HT1080 (cell line): ENCODE results near the gene AKR1D1. TPM values are rescaled to one million over a fixed set of nuclear protein-coding genes. Genes with fewer than 3 reads are reported as not detected.
"Not testable (repeated sequence)": the region's sequence is repeated elsewhere in the genome, so short reads cannot be mapped to it uniquely, and the experiment has no call there.

Experiments
- DNase-seq: peaks from one replicate; pipeline ENCODE4 v3.0.0-alpha.2; 2015; ENCODE audit warnings: low read depth
- total RNA-seq: library from RNA; depleted of rRNA; stranded (reverse); fragments of >200 nt; shearing (Covaris generic); gene quantifications from 2 replicates; pipeline ENCODE4 v1.2.3, GENCODE V29; 2014

Gene AKR1D1
- total RNA-seq, 1 experiment from 2014 or later, result not detected

DNA sequence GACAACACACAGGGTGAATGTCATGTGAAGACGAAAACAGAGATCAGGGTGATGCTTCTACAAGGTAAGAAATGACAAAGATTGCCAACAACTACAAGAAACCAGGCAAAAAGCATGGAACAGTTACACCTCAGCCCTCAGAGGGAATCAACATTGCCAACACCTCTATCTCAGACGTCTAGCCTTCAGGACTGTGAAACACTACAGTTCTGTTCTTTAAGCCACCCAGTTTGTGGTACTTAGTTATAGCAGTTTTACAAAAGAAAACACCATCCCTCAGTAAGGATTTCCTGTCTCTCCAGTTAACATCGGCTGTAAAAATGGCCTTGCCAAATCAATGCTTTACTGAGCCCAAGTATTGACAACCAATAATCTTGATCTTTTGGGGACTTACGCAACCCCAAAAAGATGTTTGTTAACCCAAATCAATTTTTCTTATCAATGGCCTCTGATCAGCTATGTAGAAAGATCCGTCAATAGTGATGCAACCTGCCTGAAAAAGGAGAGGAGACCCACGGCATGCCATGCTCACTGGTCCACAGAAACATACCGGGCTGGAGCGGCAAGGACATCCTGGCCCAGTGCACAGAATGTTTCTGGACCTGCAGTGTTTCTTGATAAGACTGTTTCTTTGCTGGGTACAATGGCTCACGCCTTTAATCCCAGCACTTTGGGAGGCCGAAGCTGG is 44.0 kb downstream of the AKR1D1 start:
- DNase-seq, result no peak

GRCh38 chr7:138122162-138122561 is 45.9 kb downstream of the AKR1D1 start:
- DNase-seq, result no peak

DNA sequence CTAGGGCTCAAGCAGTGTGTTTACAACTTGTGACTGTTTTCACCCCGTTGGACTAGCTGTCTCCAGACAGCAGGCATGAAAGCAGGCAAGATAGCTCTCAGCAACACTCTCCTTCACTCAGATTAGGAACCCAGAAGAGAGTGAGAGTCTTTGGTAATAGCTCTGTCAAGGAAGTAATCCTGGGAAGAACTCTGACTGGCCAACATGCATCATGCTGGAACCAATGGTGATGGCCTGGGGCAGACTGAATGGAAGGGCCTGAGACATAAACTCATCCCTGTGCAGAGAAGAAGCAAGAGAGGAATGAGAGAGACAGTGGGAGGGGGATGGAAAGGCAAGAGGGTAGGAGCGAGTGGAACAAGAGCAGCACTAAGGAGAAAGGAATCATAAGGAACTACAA is 48.9 kb downstream of the AKR1D1 start:
- no peak for DNase-seq

GRCh38 chr7:138125598-138126111 is 49.4 kb downstream of the AKR1D1 start:
- DNase-seq, result peak; percentile 88

GRCh38 chr7:138126928-138127327 is 50.7 kb downstream of the AKR1D1 start:
- no peak for DNase-seq

GRCh38 chr7:138127996-138128395 is 51.7 kb downstream of the AKR1D1 start:
- peak; percentile 36 for DNase-seq

- DNase-seq, result no peak
Measured at GRCh38 chr7:138129551-138130165, 53.4 kb downstream of the AKR1D1 start.

GRCh38 chr7:138137423-138138171 is 61.3 kb downstream of the AKR1D1 start:
- no peak for DNase-seq

DNA sequence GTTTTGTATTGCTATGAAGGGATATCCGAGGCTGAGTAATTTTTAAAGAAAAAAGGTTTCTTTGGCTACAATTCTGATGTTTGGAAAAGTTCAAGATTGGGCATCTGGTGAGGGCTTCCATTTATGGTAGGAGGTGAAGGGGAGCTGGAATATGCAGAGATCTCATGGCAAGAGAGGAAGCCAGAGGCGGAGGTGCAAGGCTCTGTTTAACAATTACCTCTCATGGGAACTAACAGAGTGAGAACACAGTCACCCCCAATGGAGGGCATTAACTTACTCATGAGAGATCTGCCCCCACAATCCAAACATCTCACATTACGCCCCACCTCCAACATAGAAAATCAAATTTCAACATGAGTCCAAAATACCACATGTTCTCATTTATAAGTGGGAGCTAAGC is 62.0 kb downstream of the AKR1D1 start:
- DNase-seq, result no peak

DNA sequence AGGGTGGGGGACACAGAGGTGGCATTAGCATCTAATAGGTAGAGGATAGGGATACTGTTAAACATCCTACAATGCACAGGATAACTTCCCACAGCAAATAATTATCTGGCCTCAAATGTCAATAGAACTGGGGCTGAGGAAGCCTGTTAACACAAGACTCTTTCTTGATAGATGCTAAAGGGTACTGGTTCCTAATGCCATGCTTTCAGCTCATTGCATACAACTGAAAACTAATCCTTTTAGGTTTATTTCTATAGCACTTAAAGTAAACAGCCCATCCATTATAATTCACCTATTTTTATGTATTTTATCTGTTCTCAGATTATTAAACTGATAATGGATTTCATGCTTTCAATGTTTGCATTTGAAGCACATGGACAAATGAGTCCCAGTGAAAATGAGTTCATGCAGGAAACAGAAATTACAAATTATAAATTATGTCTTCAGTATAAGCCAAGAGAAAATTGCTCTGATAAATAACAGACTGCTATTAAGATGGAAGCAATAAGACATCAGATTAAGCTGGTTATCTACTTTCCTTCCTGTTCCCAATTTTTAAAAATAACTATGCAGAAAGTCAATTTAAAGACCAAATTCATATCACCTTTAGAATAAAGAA is 66.4 kb downstream of the AKR1D1 start:
- no peak for DNase-seq

DNA sequence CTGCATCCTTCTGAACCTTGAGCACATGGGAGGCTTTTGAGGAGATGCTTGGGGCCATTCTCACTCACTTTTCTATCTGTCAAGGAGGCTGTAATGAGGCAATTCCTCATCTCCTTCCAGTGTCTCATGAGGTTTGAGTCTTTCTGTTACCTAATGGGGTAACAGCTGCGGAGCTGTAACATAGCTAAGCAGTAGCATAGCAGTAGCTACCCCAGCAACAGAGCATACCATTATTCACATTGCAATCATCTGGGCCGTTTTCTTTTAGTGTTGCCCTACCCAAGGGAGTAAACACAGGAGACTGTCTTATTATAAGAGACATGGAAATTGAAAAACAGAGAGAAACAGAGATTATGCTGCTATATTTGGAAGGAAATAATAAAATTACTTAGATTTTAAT is 68.7 kb downstream of the AKR1D1 start:
- no peak for DNase-seq

- not testable (repeated sequence) for DNase-seq
Measured at GRCh38 chr7:138146221-138146620, 70.0 kb downstream of the AKR1D1 start.

DNA sequence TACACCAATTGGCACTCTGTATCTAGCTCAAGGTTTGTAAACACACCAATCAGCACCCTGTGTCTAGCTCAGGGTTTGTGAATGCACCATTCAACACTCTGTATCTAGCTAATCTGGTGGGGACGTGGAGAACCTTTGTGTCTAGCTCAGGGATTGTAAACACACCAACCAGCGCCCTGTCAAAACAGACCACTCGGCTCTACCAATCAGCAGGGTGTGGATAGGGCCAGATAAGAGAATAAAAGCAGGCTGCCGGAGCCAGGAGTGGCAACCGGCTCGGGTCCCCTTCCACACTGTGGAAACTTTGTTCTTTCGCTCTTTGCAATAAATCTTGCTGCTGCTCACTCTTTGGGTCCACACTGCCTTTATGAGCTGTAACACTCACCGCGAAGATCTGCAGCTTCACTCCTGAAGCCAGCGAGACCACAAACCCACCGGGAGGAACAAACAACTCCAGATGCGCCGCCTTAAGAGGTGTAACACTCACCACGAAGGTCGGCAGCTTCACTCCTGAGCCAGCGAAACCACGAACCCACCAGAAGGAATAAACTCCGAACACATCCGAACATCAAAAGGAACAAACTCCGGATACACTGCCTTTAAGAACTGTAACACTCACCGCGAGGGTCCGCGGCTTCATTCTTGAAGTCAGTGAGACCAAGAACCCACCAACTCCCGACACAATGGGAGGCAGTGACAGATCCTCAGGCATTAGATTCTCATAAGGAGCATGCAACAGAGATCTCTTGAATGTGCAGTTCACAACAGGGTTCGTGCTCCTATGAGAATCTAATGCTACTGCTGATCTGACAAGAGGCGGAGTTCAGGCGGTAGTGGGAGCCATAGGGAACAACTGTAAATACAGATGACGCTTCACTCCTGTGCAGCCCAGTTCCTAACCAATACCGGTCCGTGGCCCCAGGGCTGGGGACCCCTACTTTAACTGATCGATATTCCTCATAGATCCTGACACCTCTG is 70.8 kb downstream of the AKR1D1 start:
- not testable (repeated sequence) for DNase-seq

- DNase-seq, result peak; percentile 14
Measured at GRCh38 chr7:138151731-138152577, 75.7 kb downstream of the AKR1D1 start.

DNA sequence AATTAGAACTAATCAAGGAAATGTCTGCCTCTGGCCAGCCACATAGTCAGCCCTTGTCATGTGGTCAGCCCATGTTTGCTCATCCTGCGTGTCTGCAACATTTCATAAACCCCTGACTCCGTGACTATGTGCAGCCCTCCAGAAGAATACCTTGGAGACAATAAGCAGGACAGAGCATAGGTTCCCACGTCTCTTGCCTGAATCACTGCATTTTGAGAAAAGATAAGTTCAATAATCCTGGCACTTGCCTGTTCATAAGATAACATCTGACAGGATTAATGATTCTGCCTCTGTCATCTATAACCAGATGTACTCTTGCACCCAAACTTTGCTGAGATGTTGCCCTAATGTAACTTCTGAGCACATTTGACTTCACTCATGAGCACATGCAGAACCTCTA is 78.4 kb downstream of the AKR1D1 start:
- no peak for DNase-seq

DNA sequence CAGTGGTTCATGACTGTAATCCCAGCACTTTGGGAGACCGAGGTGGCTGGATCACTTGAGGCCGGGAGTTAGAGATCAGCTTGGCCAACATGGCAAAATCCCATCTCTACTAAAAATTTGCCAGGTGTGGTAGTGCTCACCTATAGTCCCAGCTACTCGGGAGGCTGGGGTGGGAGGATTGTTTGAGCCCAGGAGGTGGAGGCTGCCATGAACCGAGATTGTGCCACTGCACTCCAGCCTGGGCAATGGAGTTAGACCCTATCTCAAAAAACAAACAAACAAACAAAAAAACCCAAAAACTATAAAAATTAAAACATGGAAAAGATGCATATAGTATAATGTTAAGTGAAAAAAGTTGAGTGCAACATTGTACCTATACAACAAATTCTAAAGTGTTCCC is 81.4 kb downstream of the AKR1D1 start:
- no peak for DNase-seq

DNA sequence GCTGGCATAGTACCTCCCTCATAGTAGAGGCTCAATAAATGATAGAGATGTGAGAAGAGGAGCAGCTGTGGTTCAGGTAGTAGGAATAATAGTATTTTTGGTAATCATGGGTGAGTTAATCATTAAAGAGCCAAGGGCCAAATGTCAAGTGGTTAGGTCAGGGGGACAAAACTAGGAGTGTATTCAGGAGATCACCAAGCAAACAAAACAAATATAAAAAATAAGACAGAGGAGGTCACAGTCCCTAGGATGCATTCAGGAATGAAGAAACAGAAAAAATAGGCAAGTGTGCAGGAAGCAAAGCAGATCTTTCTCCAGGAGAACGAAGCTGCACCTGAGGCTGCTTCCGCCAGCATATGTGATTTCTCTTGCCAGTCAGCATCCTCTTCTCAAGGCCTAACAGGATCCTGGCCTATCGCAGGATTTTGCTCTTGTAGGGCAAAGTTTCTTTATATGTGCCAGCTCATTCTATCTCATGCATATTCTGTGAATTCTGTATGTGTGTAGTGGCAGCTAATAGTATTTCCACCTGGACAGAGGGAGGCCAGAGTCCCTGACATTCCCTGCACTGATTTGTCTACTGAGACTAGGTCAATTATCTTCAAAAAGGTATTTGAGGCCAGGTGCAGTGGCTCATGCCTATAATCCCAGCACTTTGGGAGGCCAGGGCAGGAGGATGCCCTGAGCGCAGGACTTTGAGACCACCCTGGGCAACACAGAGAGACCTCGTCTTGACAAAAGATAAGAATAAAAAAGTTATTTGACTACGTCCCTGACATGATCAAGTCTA is 82.7 kb downstream of the AKR1D1 start:
- no peak for DNase-seq

DNA sequence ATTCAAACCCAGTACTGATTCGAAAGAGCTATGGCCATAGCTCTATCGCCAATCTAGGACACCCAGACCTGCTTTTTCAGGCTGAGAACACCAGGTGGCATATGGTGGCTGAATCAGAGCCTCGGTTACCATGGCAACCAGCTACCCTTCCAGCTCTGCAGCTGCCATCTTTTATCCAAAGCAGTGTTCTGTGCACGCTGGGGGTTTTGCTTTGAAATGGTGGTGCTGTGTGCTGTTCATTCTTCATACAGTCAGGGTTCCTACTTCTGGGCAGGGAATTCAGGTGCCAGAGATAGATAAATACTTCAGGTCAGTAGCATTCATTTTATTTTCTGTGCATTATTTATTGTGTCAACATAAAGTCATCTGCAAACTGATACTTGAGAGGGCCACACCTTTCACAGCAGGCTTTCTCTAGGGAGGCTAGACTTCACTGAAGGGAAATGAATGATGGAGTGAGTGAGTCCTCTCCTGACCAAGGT is 85.4 kb downstream of the AKR1D1 start:
- peak; percentile 88 for DNase-seq

DNA sequence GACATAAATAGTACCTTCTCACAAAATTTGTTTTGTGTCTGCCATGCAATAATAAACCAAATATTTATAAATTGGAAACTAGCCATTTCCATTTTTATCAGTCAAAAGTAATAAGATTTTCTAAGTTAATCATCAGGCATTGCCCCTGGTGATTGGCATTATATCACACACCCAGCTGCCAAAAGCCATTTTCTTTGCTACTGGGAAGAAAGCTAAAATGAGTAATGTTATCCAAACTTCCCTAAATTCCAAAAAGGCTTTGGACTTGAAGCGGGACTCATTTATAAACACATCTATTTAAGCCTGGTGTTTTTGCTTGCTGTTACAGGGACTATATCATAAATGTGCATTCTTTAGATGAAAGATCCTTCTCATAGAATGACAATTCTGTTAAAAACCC is 86.0 kb downstream of the AKR1D1 start:
- no peak for DNase-seq
